Measurements from ENCODE around the gene ZNF382.

DNA sequence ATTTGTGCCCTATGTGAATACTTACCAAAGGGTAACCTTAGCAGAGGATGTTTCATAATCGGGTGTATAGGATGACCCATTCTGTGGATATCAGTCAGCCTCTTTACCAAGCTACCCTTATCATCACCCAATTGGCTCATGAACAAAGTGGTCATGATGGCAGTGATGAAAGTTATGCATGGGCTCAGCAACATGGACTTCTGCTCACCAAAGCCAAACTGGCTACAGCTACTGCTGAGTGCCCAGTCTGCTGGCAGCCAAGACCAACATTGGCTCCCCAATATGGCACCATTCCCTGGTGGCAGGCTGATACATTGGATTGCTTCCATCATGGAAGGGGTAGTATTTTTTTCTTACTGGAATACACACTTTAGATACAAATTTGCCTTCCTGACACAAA lies 67.3 kb downstream of the ZNF382 start:
- TF ChIP-seq, protein P1, sequence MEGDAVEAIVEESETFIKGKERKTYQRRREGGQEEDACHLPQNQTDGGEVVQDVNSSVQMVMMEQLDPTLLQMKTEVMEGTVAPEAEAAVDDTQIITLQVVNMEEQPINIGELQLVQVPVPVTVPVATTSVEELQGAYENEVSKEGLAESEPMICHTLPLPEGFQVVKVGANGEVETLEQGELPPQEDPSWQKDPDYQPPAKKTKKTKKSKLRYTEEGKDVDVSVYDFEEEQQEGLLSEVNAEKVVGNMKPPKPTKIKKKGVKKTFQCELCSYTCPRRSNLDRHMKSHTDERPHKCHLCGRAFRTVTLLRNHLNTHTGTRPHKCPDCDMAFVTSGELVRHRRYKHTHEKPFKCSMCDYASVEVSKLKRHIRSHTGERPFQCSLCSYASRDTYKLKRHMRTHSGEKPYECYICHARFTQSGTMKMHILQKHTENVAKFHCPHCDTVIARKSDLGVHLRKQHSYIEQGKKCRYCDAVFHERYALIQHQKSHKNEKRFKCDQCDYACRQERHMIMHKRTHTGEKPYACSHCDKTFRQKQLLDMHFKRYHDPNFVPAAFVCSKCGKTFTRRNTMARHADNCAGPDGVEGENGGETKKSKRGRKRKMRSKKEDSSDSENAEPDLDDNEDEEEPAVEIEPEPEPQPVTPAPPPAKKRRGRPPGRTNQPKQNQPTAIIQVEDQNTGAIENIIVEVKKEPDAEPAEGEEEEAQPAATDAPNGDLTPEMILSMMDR (IDR thresholded peaks at IDR 0.05) = no peak
- no peak for TF ChIP-seq EP300 (IDR thresholded peaks at IDR 0.05)
- TF ChIP-seq POLR2A (IDR thresholded peaks at IDR 0.05) = no peak

Data from ovary (tissue), 3 donors.